RWPE2 (cell line): ENCODE data around the gene LMO7.

ENCODE experiments used
- ATAC-seq: fragments of 200-7000 bp; cut with Tn5 transposase; 3 replicates; pipeline ENCODE4 v1.9.1; 2021; ENCODE audit warnings: low read depth
- DNase-seq: peaks from one replicate; pipeline ENCODE4 v3.0.0-alpha.2; 2020; ENCODE audit warnings: low spot score
- H3K27ac ChIP-seq: fragments of 450-650 bp; 2 replicates; pipeline ENCODE4 v1.5.1; 2017; ENCODE audit warnings: mild to moderate bottlenecking; ENCODE audit not compliant: poor library complexity, severe bottlenecking
- H3K27me3 ChIP-seq: fragments of 250-450 bp; sonication (Bioruptor Pico); 2 replicates; pipeline ENCODE4 v1.5.1; 2021; ENCODE audit warnings: mild to moderate bottlenecking, moderate library complexity; ENCODE audit not compliant: insufficient read depth, poor library complexity, severe bottlenecking
- H3K36me3 ChIP-seq: fragments of 250-450 bp; sonication (Bioruptor Pico); 2 replicates; pipeline ENCODE4 v1.5.1; 2020; ENCODE audit warnings: low read depth, mild to moderate bottlenecking, moderate library complexity
- H3K4me1 ChIP-seq: fragments of 250-450 bp; sonication (Bioruptor Pico); 2 replicates; pipeline ENCODE4 v1.5.1; 2021; ENCODE audit warnings: mild to moderate bottlenecking, moderate library complexity; ENCODE audit not compliant: insufficient read depth, poor library complexity, severe bottlenecking
- H3K4me3 ChIP-seq: fragments of 250-450 bp; sonication (Bioruptor Pico); 2 replicates; pipeline ENCODE4 v1.5.1; 2021; ENCODE audit warnings: mild to moderate bottlenecking, moderate library complexity; ENCODE audit not compliant: severe bottlenecking
- H3K9me3 ChIP-seq: fragments of 250-450 bp; sonication (Bioruptor Pico); 2 replicates; pipeline ENCODE4 v1.5.1; 2021; ENCODE audit warnings: mild to moderate bottlenecking, moderate library complexity; ENCODE audit not compliant: severe bottlenecking
- TF ChIP-seq, protein P1 (sequence below): fragments of 450-650 bp; IDR thresholded peaks from one replicate; pipeline ENCODE4 v1.5.1; 2017; ENCODE audit warnings: mild to moderate bottlenecking, moderate library complexity; ENCODE audit not compliant: poor library complexity, severe bottlenecking

Gene LMO7

DNA sequence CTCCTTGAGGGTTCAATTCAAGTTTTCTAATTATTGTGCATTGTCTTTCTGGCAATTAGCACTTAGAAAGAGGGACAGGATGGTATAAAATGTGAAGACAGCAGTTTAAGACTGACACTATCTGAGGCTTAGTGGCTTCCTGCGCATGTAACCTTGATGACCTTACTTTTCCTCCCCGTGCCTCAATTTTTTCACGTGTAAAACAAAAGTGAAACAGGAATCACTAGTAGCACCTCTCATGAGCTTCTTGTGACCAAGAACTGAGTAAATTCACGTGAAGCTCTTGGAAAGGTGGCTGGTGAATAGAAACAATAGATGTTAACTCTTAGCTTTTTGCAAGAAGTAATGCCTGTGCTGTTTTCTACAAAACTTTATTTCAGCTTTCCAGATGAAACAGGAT, 233.9 kb downstream of the LMO7 start:
- no peaks in the 10 kb centered on the region for H3K27me3 ChIP-seq
- H3K4me1 ChIP-seq, result peaks cover 3% of the 10 kb centered on the region
- no peak overlapping the region for H3K27ac ChIP-seq
- H3K9me3 ChIP-seq, result no peaks in the 10 kb centered on the region
- TF ChIP-seq, protein P1, sequence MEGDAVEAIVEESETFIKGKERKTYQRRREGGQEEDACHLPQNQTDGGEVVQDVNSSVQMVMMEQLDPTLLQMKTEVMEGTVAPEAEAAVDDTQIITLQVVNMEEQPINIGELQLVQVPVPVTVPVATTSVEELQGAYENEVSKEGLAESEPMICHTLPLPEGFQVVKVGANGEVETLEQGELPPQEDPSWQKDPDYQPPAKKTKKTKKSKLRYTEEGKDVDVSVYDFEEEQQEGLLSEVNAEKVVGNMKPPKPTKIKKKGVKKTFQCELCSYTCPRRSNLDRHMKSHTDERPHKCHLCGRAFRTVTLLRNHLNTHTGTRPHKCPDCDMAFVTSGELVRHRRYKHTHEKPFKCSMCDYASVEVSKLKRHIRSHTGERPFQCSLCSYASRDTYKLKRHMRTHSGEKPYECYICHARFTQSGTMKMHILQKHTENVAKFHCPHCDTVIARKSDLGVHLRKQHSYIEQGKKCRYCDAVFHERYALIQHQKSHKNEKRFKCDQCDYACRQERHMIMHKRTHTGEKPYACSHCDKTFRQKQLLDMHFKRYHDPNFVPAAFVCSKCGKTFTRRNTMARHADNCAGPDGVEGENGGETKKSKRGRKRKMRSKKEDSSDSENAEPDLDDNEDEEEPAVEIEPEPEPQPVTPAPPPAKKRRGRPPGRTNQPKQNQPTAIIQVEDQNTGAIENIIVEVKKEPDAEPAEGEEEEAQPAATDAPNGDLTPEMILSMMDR, result no peak
- DNase-seq, result no peak
- no peak overlapping the region for H3K4me3 ChIP-seq
- no peaks in the 10 kb centered on the region for H3K36me3 ChIP-seq
- ATAC-seq, result no peak

DNA sequence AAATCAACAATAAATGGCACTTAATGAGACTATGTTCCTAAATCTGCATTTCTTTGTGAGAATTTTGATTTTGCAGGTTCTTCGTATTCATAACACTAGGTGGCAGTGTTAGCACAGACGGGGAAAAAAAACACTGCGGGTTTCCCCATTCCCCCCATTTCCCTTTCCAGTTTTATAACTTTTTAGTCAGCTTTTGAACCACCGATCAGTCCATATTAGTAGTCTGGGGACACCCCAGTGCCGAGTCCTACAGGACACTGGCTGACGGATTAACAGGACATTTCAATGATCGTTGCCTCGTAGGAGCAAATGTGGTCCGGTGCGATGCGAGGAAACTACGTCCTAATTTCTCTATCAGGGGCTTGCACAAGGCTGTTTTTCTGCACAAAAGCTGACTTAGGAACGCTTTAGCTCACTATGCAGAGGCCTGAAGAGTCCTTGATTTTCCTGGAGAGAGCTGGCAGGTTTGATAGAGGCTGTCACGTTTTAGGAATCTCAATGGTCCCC, 234.3 kb downstream of the LMO7 start:
- Histone ChIP-seq H3K4me3 (no peak overlapping the region), H3K9me3 (no peaks in the 10 kb centered on the region), H3K27me3 (no peaks in the 10 kb centered on the region), H3K4me1 (no peaks in the 10 kb centered on the region), H3K27ac (no peak overlapping the region), H3K36me3 (no peaks in the 10 kb centered on the region)
- TF ChIP-seq, protein P1, result peak; percentile 84
- ATAC-seq (no peak), DNase-seq (no peak)

DNA sequence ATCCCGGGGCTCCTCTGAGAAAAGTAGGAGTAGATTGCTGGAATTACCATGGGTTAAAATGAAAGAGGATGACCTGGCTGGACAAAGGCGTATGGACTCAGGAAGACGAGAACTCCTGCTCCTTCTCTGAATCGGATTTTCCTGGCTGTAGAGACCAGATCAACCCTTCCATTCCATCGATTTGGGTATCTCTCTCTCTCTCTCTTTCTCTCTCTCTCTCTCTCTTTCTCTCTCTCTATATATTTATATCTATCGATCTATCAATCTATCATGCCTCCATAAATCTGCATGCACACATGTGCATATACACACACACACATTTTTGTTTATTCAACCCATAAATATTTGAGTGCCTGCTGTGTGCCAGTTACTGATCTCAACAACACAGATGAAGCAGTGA, 234.9 kb downstream of the LMO7 start:
- Histone ChIP-seq H3K27me3 (no peaks in the 10 kb centered on the region), H3K36me3 (no peaks in the 10 kb centered on the region), H3K27ac (no peak overlapping the region), H3K4me1 (no peaks in the 10 kb centered on the region), H3K9me3 (no peaks in the 10 kb centered on the region), H3K4me3 (no peak overlapping the region)
- TF ChIP-seq, protein P1, result no peak
- no peak for ATAC-seq
- no peak for DNase-seq

DNA sequence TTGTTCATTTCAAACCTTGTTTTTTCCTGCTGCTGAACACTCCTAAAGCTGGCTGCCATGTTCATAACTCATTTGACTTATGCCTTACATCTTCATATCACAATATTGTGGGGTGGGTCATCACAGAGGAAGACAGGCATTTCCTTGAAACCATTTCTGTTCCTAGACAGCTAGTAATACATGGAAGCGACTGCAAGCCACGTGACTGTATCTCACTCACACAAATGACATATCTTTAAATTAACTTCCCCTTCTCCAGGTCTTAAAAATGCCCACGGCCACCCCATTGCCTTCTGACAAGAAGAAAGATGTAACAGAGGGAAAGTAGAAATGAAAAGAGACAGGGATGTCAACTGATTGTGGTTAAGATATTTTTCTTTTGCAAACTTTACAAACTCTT, 236.8 kb downstream of the LMO7 start:
- Histone ChIP-seq H3K27ac (no peak overlapping the region), H3K4me1 (no peaks in the 10 kb centered on the region), H3K9me3 (no peaks in the 10 kb centered on the region), H3K4me3 (no peak overlapping the region), H3K27me3 (no peaks in the 10 kb centered on the region), H3K36me3 (no peaks in the 10 kb centered on the region)
- ATAC-seq (no peak), DNase-seq (no peak)
- TF ChIP-seq, protein P1, result no peak

DNA sequence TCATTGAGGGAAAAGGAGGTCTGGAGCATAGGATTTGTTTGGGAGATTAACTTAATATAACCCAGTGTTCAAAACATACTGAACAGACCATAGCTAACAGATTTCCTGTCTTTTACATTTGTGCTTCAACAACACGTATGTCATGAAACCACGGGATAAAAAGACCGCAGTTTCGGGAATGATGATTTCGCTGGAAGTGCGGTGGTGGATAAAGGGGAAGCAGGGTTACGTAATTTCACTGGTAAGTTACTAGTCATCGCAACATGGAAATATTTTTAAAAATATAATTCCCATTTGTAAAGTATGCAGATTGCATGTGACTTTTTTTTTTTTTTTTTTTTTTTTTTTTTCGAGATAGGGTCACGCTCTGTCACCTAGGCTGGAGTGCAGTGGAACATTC, 237.4 kb downstream of the LMO7 start:
- no peak for DNase-seq
- TF ChIP-seq, protein P1, result no peak
- H3K27me3 ChIP-seq, result no peaks in the 10 kb centered on the region
- no peaks in the 10 kb centered on the region for H3K4me1 ChIP-seq
- no peak overlapping the region for H3K27ac ChIP-seq
- H3K9me3 ChIP-seq, result no peaks in the 10 kb centered on the region
- H3K4me3 ChIP-seq, result no peak overlapping the region
- no peak for ATAC-seq
- no peaks in the 10 kb centered on the region for H3K36me3 ChIP-seq
